GM12878 (cell line): ENCODE measurements around the gene C1orf21. TPM values are rescaled to one million over a fixed set of nuclear protein-coding genes. Genes with fewer than 3 reads are reported as not detected.

Experiments used
- ATAC-seq: fragments of 200-7000 bp; cut with Tn5 transposase; 3 replicates; pipeline ENCODE4 v1.9.1; 2020; ENCODE audit warnings: mild to moderate bottlenecking, moderate library complexity
- BruUV-seq: library from RNA; stranded (reverse); fragments of 400-500 nt; replicated peaks from 2 replicates; lab custom pipeline; 2021; lab: Mats Ljungman, UMichigan
- CTCF ChIA-PET: fragments of 300-600 bp; sonication (Branson Sonifier 250); formaldehyde crosslinking; extraction: SDS; loops from one replicate; lab custom pipeline; 2021; ENCODE audit warnings: inconsistent platforms; lab: Yijun Ruan, JAX
- POLR2A ChIA-PET: fragments of 350-600 bp; formaldehyde crosslinking; extraction: SDS; loops from one replicate; lab custom pipeline; 2021; ENCODE audit warnings: inconsistent platforms; lab: Charles Lee
- RAD21 ChIA-PET: fragments of 300-600 bp; sonication (Branson Sonifier 250); formaldehyde crosslinking; loops from one replicate; lab custom pipeline; 2023; ENCODE audit warnings: antibody characterized with exemption; ENCODE audit not compliant: unreplicated experiment; lab: Charles Lee
- SMC1A ChIA-PET: fragments of 300-600 bp; sonication (Branson Sonifier 250); formaldehyde crosslinking; loops from one replicate; lab custom pipeline; 2023; ENCODE audit not compliant: unreplicated experiment, uncharacterized antibody; lab: Charles Lee
- DNase-seq: peaks from one replicate; pipeline ENCODE4 v3.0.0-alpha.2; 2011; ENCODE audit warnings: low read depth, low spot score
- FAIRE-seq: peaks from 3 replicates; lab custom pipeline; 2011; peaks lifted over from hg19 to GRCh38; lab: Jason Lieb, UNC
- H2AFZ ChIP-seq: 2 replicates; pipeline ENCODE4 v1.6.0; 2011; ENCODE audit warnings: low read depth, low read length, control low read depth; ENCODE audit not compliant: control insufficient read depth
- H3K27ac ChIP-seq: 2 replicates; pipeline ENCODE4 v1.5.1; 2011; ENCODE audit warnings: control low read depth; ENCODE audit not compliant: control insufficient read depth, insufficient read depth
- H3K27me3 ChIP-seq, 2 experiments: replicated peaks in 1 of 2; 2 replicates each; pipeline versions ENCODE4 v1.6.0 to v1.6.1; 2011; ENCODE audit warnings: low read length in 1 of 2; ENCODE audit not compliant: control insufficient read depth in 2 of 2, insufficient read depth in 2 of 2
- H3K36me3 ChIP-seq, 2 experiments: 2 replicates each; pipeline ENCODE4 v1.5.1; 2011; ENCODE audit warnings: low read length in 1 of 2; ENCODE audit not compliant: control insufficient read depth in 2 of 2, insufficient read depth in 2 of 2
- H3K4me1 ChIP-seq: 2 replicates; pipeline ENCODE4 v1.6.1; 2011; ENCODE audit warnings: mild to moderate bottlenecking, low read length, moderate library complexity, mixed read lengths; ENCODE audit not compliant: control insufficient read depth, insufficient read depth
- H3K4me2 ChIP-seq: 2 replicates; pipeline ENCODE4 v1.6.0; 2011; ENCODE audit warnings: control low read depth; ENCODE audit not compliant: control insufficient read depth, insufficient read depth
- H3K4me3 ChIP-seq: fragments of 200-600 bp; sonication (generic); 2 replicates; pipeline ENCODE4 v1.5.1; 2016
- H3K79me2 ChIP-seq: 2 replicates; pipeline ENCODE4 v1.6.0; 2011; ENCODE audit warnings: low read length; ENCODE audit not compliant: control insufficient read depth, insufficient read depth
- H3K9ac ChIP-seq: 2 replicates; pipeline ENCODE4 v1.8.0; 2011; ENCODE audit warnings: low read length, control low read depth, mixed read lengths; ENCODE audit not compliant: control insufficient read depth, insufficient read depth
- H3K9me3 ChIP-seq: replicated peaks from 3 replicates; pipeline ENCODE4 v1.5.1; 2011; ENCODE audit warnings: mild to moderate bottlenecking, low read length; ENCODE audit not compliant: control insufficient read depth, insufficient read depth
- H4K20me1 ChIP-seq: 2 replicates; pipeline ENCODE4 v1.6.0; 2011; ENCODE audit not compliant: control insufficient read depth, insufficient read depth
- ATF3 ChIP-seq: IDR thresholded peaks from 2 replicates; pipeline ENCODE4 v1.6.1; 2011; ENCODE audit warnings: low read depth, mild to moderate bottlenecking, low read length, moderate library complexity, borderline replicate concordance; ENCODE audit errors: extremely low read depth
- ATF7 ChIP-seq: fragments of 450-650 bp; IDR thresholded peaks from 2 replicates; pipeline ENCODE4 v1.6.1; 2016; ENCODE audit warnings: low read depth, mild to moderate bottlenecking
- BACH1 ChIP-seq: fragments of 450-650 bp; IDR thresholded peaks from 2 replicates; pipeline ENCODE4 v1.6.1; 2017; ENCODE audit warnings: mild to moderate bottlenecking, borderline replicate concordance
- BMI1 ChIP-seq: fragments of 450-650 bp; IDR thresholded peaks from 2 replicates; pipeline ENCODE4 v1.6.1; 2016; ENCODE audit warnings: mild to moderate bottlenecking, moderate library complexity, borderline replicate concordance
- CREB1 ChIP-seq: IDR thresholded peaks from 2 replicates; pipeline ENCODE4 v1.6.1; 2012; ENCODE audit warnings: low read depth, mild to moderate bottlenecking, inconsistent platforms
- GABPA ChIP-seq: IDR thresholded peaks from 2 replicates; pipeline ENCODE4 v1.6.1; 2014; ENCODE audit warnings: antibody characterized with exemption, low read depth, mild to moderate bottlenecking, inconsistent platforms
- HDAC2 ChIP-seq: fragments of 200-600 bp; sonication (generic); IDR thresholded peaks from 2 replicates; pipeline ENCODE4 v1.6.1; 2017
- KLF5 ChIP-seq: fragments of 450-650 bp; IDR thresholded peaks from 2 replicates; pipeline ENCODE4 v1.6.1; 2014; ENCODE audit warnings: mild to moderate bottlenecking; ENCODE audit not compliant: partially characterized antibody
- MTA3 ChIP-seq: IDR thresholded peaks from 2 replicates; pipeline ENCODE4 v1.6.1; 2012; ENCODE audit warnings: low read length, inconsistent platforms, borderline replicate concordance
- NFIC ChIP-seq: IDR thresholded peaks from 2 replicates; pipeline ENCODE4 v1.6.1; 2012; ENCODE audit warnings: low read depth, mild to moderate bottlenecking, inconsistent platforms, low read length, moderate library complexity
- PKNOX1 ChIP-seq: fragments of 450-650 bp; IDR thresholded peaks from 2 replicates; pipeline ENCODE4 v1.6.1; 2016; ENCODE audit warnings: mild to moderate bottlenecking
- REST ChIP-seq: IDR thresholded peaks from 2 replicates; pipeline ENCODE4 v1.6.1; 2012; ENCODE audit warnings: mild to moderate bottlenecking, low read depth, low read length
- STAT1 ChIP-seq: fragments of 450-650 bp; conservative IDR thresholded peaks from 2 replicates; pipeline ENCODE4 v1.6.1; 2014; ENCODE audit warnings: antibody characterized with exemption, mild to moderate bottlenecking
- WGBS: methylation state at CpG from one replicate; pipeline ENCODE4 v1.1.6; 2016; ENCODE audit warnings: low lambda C conversion rate; ENCODE audit not compliant: insufficient replicate concordance, insufficient coverage; ENCODE audit errors: missing lambda C conversion rate; 5-methylcytosine and 5-hydroxymethylcytosine counted together
- in situ Hi-C: fragments of 300-500 bp; cut with MboI; formaldehyde crosslinking; loops from 9 replicates; pipeline ENCODE4 v1.14.3; 2018; ENCODE audit warnings: mixed read lengths
- intact Hi-C: fragments of 100-400 bp; cut with micrococcal nuclease; formaldehyde crosslinking; loops from one replicate; pipeline ENCODE4 v1.14.2; 2022; ENCODE audit not compliant: unreplicated experiment
- polyA plus RNA-seq, 11 experiments: library from polyadenylated mRNA; depleted of rRNA in 4 of 11; unstranded in 6 of 11; stranded (reverse) in 5 of 11; fragments of >200 nt; fragmentation: Nextera tagmentation in 4 of 11; fragmentation: Illumina TruSeq in 1 of 11; extraction: Ambion mirVana in 4 of 11; extraction: Trizol in 1 of 11; gene quantifications; 1 replicate in 1 of 11; 2 replicates in 10 of 11; pipeline versions ENCODE4 v1.2.1 to v1.2.3, GENCODE V29; 2011 to 2016; ENCODE audit warnings: inconsistent platforms in 2 of 11, missing spikeins in 2 of 11, low read depth in 1 of 11
- total RNA-seq, 4 experiments: library from RNA; depleted of rRNA in 3 of 4; stranded (reverse); fragments of >200 nt in 3 of 4; fragmentation: Illumina TruSeq in 1 of 4; extraction: Trizol in 1 of 4; gene quantifications; 2 replicates each; pipeline versions ENCODE4 v1.2.1 to v1.2.3, GENCODE V29; 2013 to 2021

C1orf21 gene
- total and polyA plus RNA-seq, 10 of the 15 experiments (the other 5 are each of a cell fraction or from before 2014, with no cell fraction given) = 0.03 to 1.6 (median 0.17) TPM; not detected in 3

GRCh38 chr1:184518736-184519357, 132.0 kb downstream of the C1orf21 start:
- H3K9ac ChIP-seq = no peak overlapping the region
- CTCF ChIA-PET = no interaction called here
- RAD21 ChIA-PET = no interaction called here
- H3K36me3 ChIP-seq = no peaks in the 10 kb centered on the region
- H3K79me2 ChIP-seq = no peaks in the 10 kb centered on the region
- intact Hi-C loops = no loop called here
- no peak overlapping the region for H3K4me3 ChIP-seq
- no peak for TF ChIP-seq ATF3
- no peak for TF ChIP-seq STAT1
- no peak for TF ChIP-seq KLF5
- no peak for TF ChIP-seq CREB1
- TF ChIP-seq PKNOX1 = no peak
- TF ChIP-seq ATF7 = no peak
- no peak for TF ChIP-seq REST
- TF ChIP-seq HDAC2 = no peak
- TF ChIP-seq BACH1 = no peak
- TF ChIP-seq MTA3 = no peak
- no peak for TF ChIP-seq GABPA
- TF ChIP-seq NFIC = no peak
- no peak for TF ChIP-seq BMI1
- no peak overlapping the region for H2AFZ ChIP-seq
- BruUV-seq = no TSS peak
- no peak for DNase-seq
- no peaks in the 10 kb centered on the region for H4K20me1 ChIP-seq
- H3K4me1 ChIP-seq = no peaks in the 10 kb centered on the region
- no peak overlapping the region for H3K4me2 ChIP-seq
- ATAC-seq = no peak
- no peak for FAIRE-seq
- in situ Hi-C loops = no loop called here
- SMC1A ChIA-PET = no interaction called here
- WGBS = 32% methylated on average over 4 of the region's 4 CpGs
- no peaks in the 10 kb centered on the region for H3K9me3 ChIP-seq
- no peak overlapping the region for H3K27ac ChIP-seq
- no peaks in the 10 kb centered on the region for H3K27me3 ChIP-seq
- POLR2A ChIA-PET = no interaction called here
